H1 (cell line): Measurements from ENCODE around the gene POLR2M. TPM values are rescaled to one million over a fixed set of nuclear protein-coding genes. Genes with fewer than 3 reads are reported as not detected.

Experiments used
- CTCF ChIA-PET: fragments of 300-600 bp; sonication (Branson Sonifier 250); formaldehyde crosslinking; loops from one replicate; lab custom pipeline; 2021; ENCODE audit not compliant: partially characterized antibody; lab: Charles Lee
- POLR2A ChIA-PET: fragments of 300-600 bp; sonication (Branson Sonifier 250); formaldehyde crosslinking; loops from one replicate; lab custom pipeline; 2021; ENCODE audit warnings: inconsistent platforms; ENCODE audit not compliant: partially characterized antibody; lab: Charles Lee
- DNase-seq, 2 experiments: peaks; one replicate each; pipeline versions ENCODE4 v3.0.0 to v3.0.0-alpha.2; 2010 to 2022; ENCODE audit warnings: low spot score in 2 of 2, low read depth in 1 of 2, mixed read lengths in 1 of 2
- FAIRE-seq: peaks from 2 replicates; lab custom pipeline; 2011; peaks lifted over from hg19 to GRCh38; lab: Jason Lieb, UNC
- H2AFZ ChIP-seq: 2 replicates; pipeline ENCODE4 v1.8.1; 2012; ENCODE audit warnings: low read length, inconsistent platforms
- H2AK5ac ChIP-seq: 2 replicates; pipeline ENCODE4 v1.6.1; 2013; ENCODE audit warnings: low read depth, low read length
- H2BK120ac ChIP-seq: replicated peaks from 2 replicates; pipeline ENCODE3; 2013; ENCODE audit warnings: low read depth, low read length, inconsistent platforms
- H2BK12ac ChIP-seq: 2 replicates; pipeline ENCODE4 v1.6.1; 2013; ENCODE audit warnings: low read depth, low read length
- H2BK15ac ChIP-seq: 2 replicates; pipeline ENCODE4 v1.6.1; 2013; ENCODE audit warnings: low read length
- H2BK20ac ChIP-seq: 2 replicates; pipeline ENCODE4 v1.6.1; 2013; ENCODE audit warnings: low read length
- H2BK5ac ChIP-seq: 2 replicates; pipeline ENCODE4 v1.6.1; 2013; ENCODE audit warnings: low read depth, low read length
- H3K14ac ChIP-seq: 2 replicates; pipeline ENCODE4 v1.6.1; 2013; ENCODE audit warnings: inconsistent platforms; ENCODE audit not compliant: insufficient read length
- H3K18ac ChIP-seq: 2 replicates; pipeline ENCODE4 v1.6.1; 2013; ENCODE audit warnings: low read length; ENCODE audit errors: extremely low read depth
- H3K23ac ChIP-seq: 2 replicates; pipeline ENCODE4 v1.6.1; 2013; ENCODE audit warnings: inconsistent platforms; ENCODE audit not compliant: insufficient read length
- H3K23me2 ChIP-seq: 2 replicates; pipeline ENCODE4 v1.6.1; 2013; ENCODE audit warnings: low read depth, low read length
- H3K27ac ChIP-seq: 2 replicates; pipeline ENCODE4 v1.6.1; 2011; ENCODE audit warnings: low read depth, low read length, inconsistent platforms
- H3K27me3 ChIP-seq, 4 experiments: replicated peaks in 1 of 4; 1 replicate in 1 of 4; 2 replicates in 3 of 4; pipeline versions ENCODE4 v1.6.1 to v1.8.1; 2011 to 2013; ENCODE audit warnings: low read length in 3 of 4, mild to moderate bottlenecking in 3 of 4, inconsistent platforms in 2 of 4, mixed read lengths in 2 of 4, moderate library complexity in 1 of 4; ENCODE audit not compliant: control insufficient read depth in 3 of 4, insufficient read depth in 3 of 4; ENCODE audit errors: extremely low read depth in 1 of 4
- H3K36me3 ChIP-seq, 4 experiments: 2 replicates each; pipeline versions ENCODE4 v1.6.1 to v1.8.1; 2011 to 2013; ENCODE audit warnings: mild to moderate bottlenecking in 4 of 4, low read length in 3 of 4, moderate library complexity in 2 of 4, control low read depth in 1 of 4, inconsistent platforms in 1 of 4; ENCODE audit not compliant: insufficient read depth in 4 of 4, control insufficient read depth in 2 of 4
- H3K4ac ChIP-seq: replicated peaks from 2 replicates; pipeline ENCODE3; 2013; ENCODE audit warnings: low read length, low read depth, mixed read lengths, inconsistent platforms; ENCODE audit not compliant: insufficient read length
- H3K4me1 ChIP-seq, 4 experiments: replicated peaks in 1 of 4; 1 replicate in 1 of 4; 2 replicates in 3 of 4; pipeline versions ENCODE4 v1.6.1 to v1.8.1; 2011 to 2013; ENCODE audit warnings: low read length in 3 of 4, inconsistent platforms in 2 of 4, mixed read lengths in 1 of 4; ENCODE audit not compliant: insufficient read depth in 4 of 4, control insufficient read depth in 3 of 4
- H3K4me2 ChIP-seq, 2 experiments: 2 replicates each; pipeline versions ENCODE4 v1.6.1 to v1.8.1; 2011 to 2013; ENCODE audit warnings: low read depth in 2 of 2, low read length in 2 of 2, control low read depth in 1 of 2, inconsistent platforms in 1 of 2, mild to moderate bottlenecking in 1 of 2; ENCODE audit not compliant: insufficient read depth in 1 of 2
- H3K4me3 ChIP-seq, 4 experiments: fragments of 200-600, 300-600 bp in 1 of 4; sonication (generic), shearing (Covaris generic), sonication (Bioruptor Twin) in 1 of 4; 2 replicates each; pipeline versions ENCODE4 v1.5.1 to v1.8.1; 2011 to 2016; ENCODE audit warnings: low read length in 4 of 4, low read depth in 3 of 4, control low read depth in 2 of 4, inconsistent platforms in 2 of 4, mild to moderate bottlenecking in 2 of 4, mixed read lengths in 1 of 4, moderate library complexity in 1 of 4; ENCODE audit not compliant: insufficient read depth in 2 of 4; ENCODE audit errors: extremely low read depth in 1 of 4
- H3K56ac ChIP-seq: replicated peaks from 2 replicates; pipeline ENCODE3; 2013; ENCODE audit warnings: low read depth, mild to moderate bottlenecking, mixed read lengths, low read length, inconsistent platforms; ENCODE audit not compliant: insufficient read length
- H3K79me1 ChIP-seq: 2 replicates; pipeline ENCODE4 v1.6.1; 2013; ENCODE audit warnings: low read depth, low read length, control low read depth
- H3K79me2 ChIP-seq, 2 experiments: 2 replicates each; pipeline versions ENCODE4 v1.6.1 to v1.8.1; 2012 to 2013; ENCODE audit warnings: low read length in 2 of 2, mild to moderate bottlenecking in 2 of 2, inconsistent platforms in 1 of 2; ENCODE audit not compliant: insufficient read depth in 2 of 2, control insufficient read depth in 1 of 2
- H3K9ac ChIP-seq, 4 experiments: replicated peaks in 1 of 4; 1 replicate in 1 of 4; 2 replicates in 3 of 4; pipeline versions ENCODE4 v1.6.1 to v1.8.1; 2011 to 2013; ENCODE audit warnings: low read depth in 3 of 4, low read length in 3 of 4, control low read depth in 2 of 4, mild to moderate bottlenecking in 2 of 4, moderate library complexity in 2 of 4, inconsistent platforms in 1 of 4; ENCODE audit errors: extremely low read depth in 1 of 4
- H3K9me3 ChIP-seq, 2 experiments: 2 replicates each; pipeline versions ENCODE4 v1.6.1 to v1.8.1; 2012 to 2013; ENCODE audit warnings: mild to moderate bottlenecking in 2 of 2, moderate library complexity in 2 of 2, control low read depth in 1 of 2, inconsistent platforms in 1 of 2, low read depth in 1 of 2, low read length in 1 of 2, mixed read lengths in 1 of 2; ENCODE audit not compliant: insufficient read depth in 2 of 2
- H4K20me1 ChIP-seq, 2 experiments: replicated peaks in 1 of 2; 2 replicates each; pipeline versions ENCODE3 to v1.8.1; 2011 to 2013; ENCODE audit warnings: inconsistent platforms in 2 of 2, low read length in 2 of 2, mild to moderate bottlenecking in 1 of 2; ENCODE audit not compliant: insufficient read depth in 2 of 2, control insufficient read depth in 1 of 2
- H4K5ac ChIP-seq: 2 replicates; pipeline ENCODE4 v1.6.1; 2013; ENCODE audit warnings: low read length, low read depth, mixed read lengths, inconsistent platforms; ENCODE audit not compliant: insufficient read length
- H4K8ac ChIP-seq: 2 replicates; pipeline ENCODE4 v1.8.0; 2013; ENCODE audit warnings: mild to moderate bottlenecking, moderate library complexity, low read length, inconsistent platforms; ENCODE audit not compliant: insufficient read depth; ENCODE audit errors: extremely low read depth
- H4K91ac ChIP-seq: replicated peaks from 2 replicates; pipeline ENCODE3; 2013; ENCODE audit warnings: low read length, mixed read lengths, inconsistent platforms; ENCODE audit not compliant: insufficient read length
- BRCA1 ChIP-seq: IDR thresholded peaks from 2 replicates; pipeline ENCODE4 v1.6.1; 2012; ENCODE audit warnings: low read depth, low read length, improper control_type of control experiment
- CTCF ChIP-seq, 3 experiments: IDR thresholded peaks; 1 replicate in 2 of 3; 2 replicates in 1 of 3; pipeline versions ENCODE4 v1.5.1 to v1.6.1; 2011; ENCODE audit warnings: low read length in 3 of 3, mild to moderate bottlenecking in 3 of 3, inconsistent platforms in 2 of 3, low read depth in 1 of 3, moderate library complexity in 1 of 3; ENCODE audit not compliant: insufficient read depth in 1 of 3; ENCODE audit errors: control extremely low read depth in 1 of 3
- WGBS, 2 experiments: shearing (Covaris generic) in 1 of 2; methylation state at CpG; one replicate each; pipeline versions ENCODE4 v1.1.6 to v1.1.7; 2013 to 2015; ENCODE audit warnings: low lambda C conversion rate in 2 of 2, mixed read lengths in 2 of 2, inconsistent platforms in 1 of 2, low coverage in 1 of 2, missing lambda C conversion rate in 1 of 2; ENCODE audit not compliant: insufficient replicate concordance in 2 of 2, insufficient coverage in 1 of 2, insufficient read length in 1 of 2; ENCODE audit errors: extremely low coverage in 1 of 2, missing lambda C conversion rate in 1 of 2; 5-methylcytosine and 5-hydroxymethylcytosine counted together
- polyA plus RNA-seq, 7 experiments: library from polyadenylated mRNA; depleted of rRNA in 3 of 7; stranded (reverse) in 5 of 7; unstranded in 2 of 7; fragments of >200 nt in 5 of 7; fragments of 200-250 nt in 2 of 7; gene quantifications; 1 replicate in 5 of 7; 2 replicates in 1 of 7; 4 replicates in 1 of 7; pipeline versions ENCODE4 v1.2.1 to v1.2.3, GENCODE V29; 2011 to 2013; ENCODE audit warnings: missing spikeins in 2 of 7, mixed read lengths in 2 of 7
- total RNA-seq: library from RNA; stranded (reverse); fragmentation: NEBNext Ultra II Directional; extraction: Animal tissue kit (Norgen Biotek cat#: 25700); gene quantifications from 2 replicates; pipeline ENCODE4 v1.2.1, GENCODE V29; 2021

The POLR2M gene
- total and polyA plus RNA-seq, 2 of the 8 experiments (the other 6 are each of a cell fraction or from before 2014, with no cell fraction given), result 32.7 to 55.1 TPM

GRCh38 chr15:57663262-57663661 is 43.3 kb upstream of the POLR2M start:
- Histone ChIP-seq H4K5ac (no peak overlapping the region), H3K18ac (no peak overlapping the region), H3K14ac (no peak overlapping the region), H3K79me1 (no peaks in the 10 kb centered on the region), H3K27ac (no peak overlapping the region), H2BK5ac (no peak overlapping the region), H3K23ac (no peak overlapping the region), H2AFZ (no peak overlapping the region), H3K4ac (no peak overlapping the region), H3K23me2 (no peaks in the 10 kb centered on the region), H2AK5ac (no peak overlapping the region), H3K4me3 (no peak overlapping the region), H3K36me3 (no peaks in the 10 kb centered on the region), H3K9ac (no peak overlapping the region), H3K79me2 (no peaks in the 10 kb centered on the region), H3K4me1 (no peaks in the 10 kb centered on the region), H3K4me2 (no peak overlapping the region), H2BK15ac (no peak overlapping the region), H3K27me3 (no peaks in the 10 kb centered on the region), H4K20me1 (no peaks in the 10 kb centered on the region), H4K8ac (no peak overlapping the region), H4K91ac (no peak overlapping the region), H2BK20ac (no peak overlapping the region), H2BK12ac (no peak overlapping the region), H2BK120ac (no peak overlapping the region), H3K9me3 (no peaks in the 10 kb centered on the region), H3K56ac (no peak overlapping the region)
- POLR2A ChIA-PET, result no interaction called here
- CTCF ChIA-PET, result interaction anchor here (0.5 to 3.2 kb wide), 9 partner anchors 7 to 735 kb away, joined by 3 to 24 read pairs (median 3); no protein-coding TSS in a partner anchor
- 72% methylated on average over 2 of the region's 2 CpGs; no CpG with 5 or more reads in 1 of the 2 experiments for WGBS, 2 experiments
- DNase-seq (no peak), FAIRE-seq (no peak)
- TF ChIP-seq BRCA1 (no peak), CTCF (IDR thresholded peaks at IDR 0.05; ENCODE audit: control extremely low read depth in 1 of 3, insufficient read depth in 1 of 3, low read depth in 1 of 3, low read length in 3 of 3) (peak in 1 of 3 experiments; percentile 15; a peak in 1 of 4 replicates)
